Bone marrow (tissue), 2 donors: ENCODE data around the gene ATIC.
"Not testable (repeated sequence)": the region's sequence is repeated elsewhere in the genome, so short reads cannot be mapped to it uniquely, and the experiment has no call there.

ENCODE experiments used
- DNase-seq, 2 donors: peaks; one replicate each; lab custom pipeline; 2025; lab: John Stamatoyannopoulos, UW

Gene ATIC

DNA sequence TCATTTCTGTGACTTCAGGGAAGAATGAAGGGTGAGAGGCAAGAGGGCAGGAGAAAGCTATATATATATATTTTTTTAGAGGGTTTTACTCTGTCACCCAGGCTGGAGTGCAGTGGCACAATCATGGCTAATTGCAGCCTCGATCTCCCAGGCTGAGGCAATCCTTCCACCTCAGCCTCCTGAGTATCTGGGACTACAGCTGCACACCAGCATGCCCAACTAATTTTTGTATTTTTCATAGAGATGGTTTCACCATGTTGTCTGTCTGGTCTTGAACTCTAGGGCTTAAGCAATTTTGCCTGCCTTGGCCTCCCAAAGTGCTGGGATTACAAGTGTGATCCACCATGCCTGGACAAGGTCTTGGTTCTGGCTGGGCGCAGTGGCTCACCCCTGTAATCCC, 3.4 kb downstream of the ATIC start:
- DNase-seq = no peak

DNA sequence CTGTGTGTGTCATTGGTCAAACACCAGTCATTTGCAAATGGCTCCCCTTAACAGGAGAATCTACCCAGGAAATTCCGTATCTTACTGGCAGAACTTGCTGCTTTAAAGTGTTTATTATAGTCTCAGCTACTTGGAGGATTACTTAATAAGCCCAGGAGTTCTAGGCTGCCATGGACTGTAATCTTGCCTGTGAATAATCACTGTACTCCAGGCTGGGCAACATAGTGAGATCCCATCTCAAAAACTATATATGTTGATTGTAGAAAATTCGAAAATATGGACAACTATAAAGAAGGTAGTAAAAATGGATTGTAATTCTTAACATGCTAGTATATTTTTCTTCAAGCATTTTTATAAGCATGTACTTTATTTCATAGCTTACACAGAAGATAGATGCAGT, 4.5 kb downstream of the ATIC start:
- no peak for DNase-seq

DNA sequence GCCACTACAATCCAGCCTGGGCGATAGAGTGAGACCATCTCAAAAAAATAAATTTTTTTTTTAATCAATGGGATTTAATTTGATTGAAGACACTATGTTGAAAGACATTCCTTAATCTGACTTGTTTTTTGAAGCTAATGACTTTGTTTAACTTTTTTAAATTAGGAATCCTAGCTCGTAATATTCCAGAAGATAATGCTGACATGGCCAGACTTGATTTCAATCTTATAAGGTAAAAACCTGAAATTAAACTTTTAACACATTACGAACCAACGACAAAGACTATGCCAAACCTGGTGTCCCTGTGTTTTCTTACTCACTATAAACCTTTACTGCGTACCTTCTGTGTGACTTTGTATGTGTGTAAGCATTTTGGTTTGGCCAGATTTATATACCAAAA, 7.6 kb downstream of the ATIC start:
- no peak for DNase-seq

DNA sequence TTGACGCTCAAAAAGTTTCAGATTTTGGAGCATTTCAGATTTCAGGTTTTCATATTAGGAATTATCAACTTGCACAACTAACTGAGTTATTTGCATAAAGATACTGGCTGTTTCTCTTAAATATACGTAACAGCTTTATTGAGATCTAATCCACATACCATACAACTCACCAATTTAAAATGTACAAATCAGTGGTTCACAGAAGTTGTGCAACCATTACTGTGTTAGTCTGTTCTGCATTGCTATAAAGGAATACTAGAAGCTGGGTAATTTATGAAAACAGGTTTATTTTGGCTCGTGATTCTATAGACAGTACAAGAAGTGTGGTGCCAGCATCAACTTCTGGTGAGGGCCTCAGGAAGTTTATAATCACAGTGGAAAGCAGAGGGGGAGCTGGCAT, 8.2 kb downstream of the ATIC start:
- no peak for DNase-seq

DNA sequence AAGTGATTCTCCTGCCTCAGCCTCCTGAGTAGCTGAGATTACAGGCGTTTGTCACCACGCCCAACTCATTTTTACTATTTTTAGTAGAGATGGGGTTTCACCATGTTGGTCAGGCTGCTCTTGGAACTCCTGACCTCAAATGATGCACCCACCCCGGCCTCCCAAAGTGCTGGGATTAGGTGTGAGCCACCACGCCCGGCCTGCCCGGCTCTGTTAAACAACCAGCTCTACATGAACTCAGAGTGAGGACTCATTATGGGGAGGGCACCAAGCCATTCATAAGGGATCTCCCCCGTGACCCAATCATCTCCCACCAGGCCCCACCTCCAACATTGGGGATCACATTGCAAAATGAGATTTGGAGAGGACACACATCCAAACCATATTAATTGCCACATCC, 8.8 kb downstream of the ATIC start:
- DNase-seq = no peak

DNA sequence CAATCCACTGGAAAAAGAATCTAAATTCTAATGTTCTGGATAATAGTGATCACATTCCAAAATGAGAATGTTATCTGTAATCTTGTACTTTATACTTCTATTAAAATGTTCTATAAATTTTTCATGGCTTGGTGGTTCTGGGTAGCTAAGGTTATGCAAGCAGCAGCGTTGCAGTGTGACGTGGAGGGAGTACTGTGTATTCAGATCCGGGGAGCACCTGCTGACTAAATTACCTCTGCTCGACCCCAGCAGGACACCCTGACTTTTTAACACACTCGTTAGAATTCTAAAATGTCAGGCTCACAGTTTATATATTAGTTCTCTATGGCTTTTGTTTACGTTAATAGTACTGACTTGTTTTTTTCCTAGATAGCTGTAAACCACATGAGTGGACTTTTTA, 13.0 kb downstream of the ATIC start:
- no peak for DNase-seq

DNA sequence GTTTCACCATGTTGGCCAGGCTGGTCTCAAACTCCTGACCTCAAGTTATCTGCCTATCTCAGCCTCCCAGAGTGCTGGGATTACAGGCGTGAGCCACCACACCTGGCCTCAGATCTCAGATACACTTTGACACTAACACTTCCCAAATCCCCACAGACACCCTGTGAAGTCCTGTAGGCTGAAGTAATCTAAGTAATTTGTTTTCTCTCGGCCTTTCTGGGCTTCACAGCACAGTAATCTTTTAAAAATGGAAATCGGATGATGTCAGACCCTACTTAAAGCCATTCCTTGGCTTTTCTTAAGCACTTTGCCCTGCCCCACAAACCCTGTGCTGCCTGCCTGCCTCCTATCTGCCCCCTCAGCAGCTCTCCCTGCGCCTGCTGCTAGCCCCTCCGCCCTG, 16.2 kb downstream of the ATIC start:
- no peak for DNase-seq

DNA sequence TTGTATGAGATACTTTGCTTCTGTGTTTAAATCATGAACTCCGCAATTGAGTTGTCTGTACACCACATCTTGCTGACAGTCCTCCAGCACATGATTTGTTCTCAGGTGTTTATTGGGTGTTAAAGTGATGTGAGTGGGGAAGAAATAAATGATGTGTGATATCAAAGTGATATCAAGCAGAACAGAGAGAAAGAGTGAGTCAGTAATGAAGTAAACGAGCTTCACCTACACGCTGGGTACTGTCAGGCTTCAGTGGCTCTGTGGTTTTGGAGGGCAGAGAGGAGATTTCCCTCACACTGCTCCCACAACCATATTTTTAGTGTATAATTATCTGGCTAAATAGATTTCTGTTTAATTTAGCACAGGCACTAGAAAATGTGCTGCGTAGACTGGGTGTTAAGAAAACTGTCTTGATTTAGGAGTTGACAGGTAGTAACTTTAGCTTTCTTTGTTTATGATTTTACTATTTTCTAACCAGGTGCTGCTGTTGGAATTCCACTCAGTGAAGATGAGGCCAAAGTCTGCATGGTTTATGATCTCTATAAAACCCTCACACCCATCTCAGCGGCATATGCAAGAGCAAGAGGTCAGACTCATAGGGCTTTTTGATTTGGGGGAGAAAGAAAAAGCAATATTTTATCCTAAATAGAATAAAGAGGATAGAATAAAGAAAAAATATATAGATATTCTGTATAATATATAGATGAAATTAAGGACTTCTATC, 21.2 kb downstream of the ATIC start:
- no peak for DNase-seq

DNA sequence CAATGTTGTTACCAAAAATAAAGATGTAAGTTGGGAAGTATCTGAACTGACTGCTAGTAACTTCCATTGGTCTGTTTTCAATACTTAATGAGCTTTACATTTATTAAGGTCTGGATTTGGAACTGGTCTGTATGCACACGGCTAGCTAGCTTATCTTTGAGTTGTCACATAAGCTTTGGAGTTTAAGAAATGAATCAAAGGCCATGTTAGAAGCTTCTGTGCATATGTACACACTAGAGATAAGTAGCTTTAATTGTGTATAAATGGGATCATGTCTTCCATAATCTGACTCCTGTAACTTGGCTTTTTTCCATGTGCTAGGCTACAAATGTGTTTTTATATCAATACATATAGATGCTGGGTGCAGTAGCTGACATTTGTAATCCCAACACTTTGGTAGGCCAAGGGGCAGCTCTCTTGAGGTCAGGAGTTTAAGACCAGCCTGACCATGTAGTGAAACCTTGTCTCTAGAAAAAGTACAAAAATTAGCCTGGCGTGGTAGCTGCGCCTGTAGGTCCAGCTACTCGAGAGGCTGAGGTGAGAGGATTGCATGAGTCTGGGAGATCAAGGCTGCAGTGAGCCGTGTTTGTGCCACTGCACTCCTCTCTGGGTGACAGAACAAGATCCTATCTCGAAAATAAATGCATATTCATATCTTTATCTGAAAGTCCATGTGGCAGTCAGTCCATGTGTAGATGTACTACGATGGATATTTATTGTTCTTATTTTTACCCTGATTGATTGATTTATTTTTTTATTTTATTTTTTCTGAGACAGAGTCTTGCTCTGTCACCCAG, 27.2 kb downstream of the ATIC start:
- DNase-seq = no peak

DNA sequence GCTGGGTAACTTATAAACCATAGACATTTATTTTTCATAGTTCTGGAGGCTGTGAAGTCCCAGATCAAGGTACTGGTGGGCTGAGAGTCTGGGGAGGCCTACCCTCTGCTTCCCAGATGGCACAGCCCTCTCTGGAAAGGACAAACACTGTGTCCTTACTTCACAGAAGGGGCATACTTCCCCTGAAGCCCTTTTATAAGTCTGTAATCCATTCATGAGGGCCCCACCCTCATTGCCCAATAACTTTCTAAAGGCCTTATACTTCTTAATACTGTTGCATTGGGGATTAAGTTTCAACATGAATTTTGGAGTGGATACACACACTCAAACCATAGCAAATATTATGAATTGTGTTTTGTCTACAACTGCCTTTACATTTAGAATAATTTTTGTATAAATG, 36.0 kb downstream of the ATIC start:
- DNase-seq = no peak

DNA sequence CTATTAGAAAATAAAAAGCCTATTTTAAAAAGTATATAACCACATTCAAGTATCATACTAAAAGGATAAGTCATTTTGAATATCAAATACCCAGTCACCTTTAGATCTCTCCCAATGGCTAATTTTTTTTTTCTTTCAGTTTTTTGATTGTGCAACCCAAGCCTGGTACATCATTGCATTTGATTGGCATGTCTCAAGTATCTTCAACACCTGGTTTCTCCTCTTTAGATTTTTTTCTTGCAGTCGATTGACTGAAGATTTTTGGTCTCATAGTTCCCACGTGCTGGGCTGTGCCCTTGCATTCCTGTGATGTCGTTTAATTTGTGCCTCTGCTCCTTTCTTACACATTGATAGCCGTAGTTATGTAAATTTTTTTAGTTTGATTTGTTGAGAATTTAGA, 40.7 kb downstream of the ATIC start:
- no peak for DNase-seq

DNA sequence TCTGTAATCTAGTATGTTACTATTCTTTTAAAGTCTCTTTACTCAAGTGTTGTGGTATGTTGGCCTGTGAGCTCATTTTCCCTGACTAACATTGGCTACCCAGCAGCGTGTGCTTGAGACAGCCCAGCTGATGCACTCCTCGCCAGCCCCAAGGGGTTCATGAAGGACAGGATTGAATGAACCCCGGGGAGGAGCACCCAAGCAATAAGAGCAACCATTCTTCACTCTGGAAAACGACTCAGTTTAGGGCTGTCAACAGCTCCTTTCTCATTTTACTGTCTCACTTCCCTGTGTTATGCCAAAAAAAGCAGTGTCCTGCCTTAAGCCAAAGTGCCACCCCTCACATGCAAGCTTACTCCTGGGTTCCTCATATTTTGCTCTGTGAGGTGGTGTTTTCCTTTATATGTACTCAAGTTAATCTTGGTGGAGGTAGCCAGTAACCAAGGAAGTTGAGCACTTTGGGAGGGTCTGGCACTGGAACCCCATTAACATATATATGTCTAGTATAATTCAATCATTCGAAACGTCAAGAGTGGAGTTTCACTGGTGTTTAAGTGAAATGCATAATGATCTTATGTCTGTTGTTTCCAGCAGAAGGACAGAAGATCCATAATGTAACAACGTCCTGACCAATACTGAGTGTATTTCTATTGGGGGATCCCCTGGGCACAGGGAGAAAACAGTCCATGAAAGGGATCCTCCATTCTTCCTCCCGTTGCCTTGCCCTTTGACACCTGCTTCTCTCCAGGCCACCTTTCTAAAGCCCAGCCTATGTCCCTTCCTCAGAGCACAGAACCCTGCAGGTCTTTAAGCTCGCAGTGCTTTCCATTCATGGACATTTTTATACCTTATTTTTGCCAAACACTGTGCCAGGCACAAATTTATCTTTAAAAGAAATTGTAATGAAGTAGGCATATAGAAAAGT, 43.2 kb downstream of the ATIC start:
- no peak for DNase-seq

DNA sequence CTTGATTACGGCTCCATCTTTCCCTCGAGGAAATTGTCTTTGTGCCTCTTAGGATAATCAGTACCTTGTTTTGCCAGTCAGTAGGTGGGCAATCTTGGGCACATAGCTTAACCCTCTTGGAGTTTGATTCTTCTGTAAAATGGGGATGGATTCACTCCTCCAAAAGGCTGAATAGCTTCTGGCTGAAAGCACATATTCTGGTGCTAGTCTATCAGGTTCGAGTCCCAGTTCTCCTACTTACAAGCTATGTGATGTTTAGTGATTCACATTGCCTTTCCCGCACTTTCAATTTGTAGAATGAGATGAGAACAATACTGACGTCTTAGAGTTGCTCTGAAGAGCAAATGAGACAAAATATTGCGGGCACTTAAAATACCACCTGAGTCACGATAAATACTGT, 43.9 kb downstream of the ATIC start:
- no peak for DNase-seq

DNA sequence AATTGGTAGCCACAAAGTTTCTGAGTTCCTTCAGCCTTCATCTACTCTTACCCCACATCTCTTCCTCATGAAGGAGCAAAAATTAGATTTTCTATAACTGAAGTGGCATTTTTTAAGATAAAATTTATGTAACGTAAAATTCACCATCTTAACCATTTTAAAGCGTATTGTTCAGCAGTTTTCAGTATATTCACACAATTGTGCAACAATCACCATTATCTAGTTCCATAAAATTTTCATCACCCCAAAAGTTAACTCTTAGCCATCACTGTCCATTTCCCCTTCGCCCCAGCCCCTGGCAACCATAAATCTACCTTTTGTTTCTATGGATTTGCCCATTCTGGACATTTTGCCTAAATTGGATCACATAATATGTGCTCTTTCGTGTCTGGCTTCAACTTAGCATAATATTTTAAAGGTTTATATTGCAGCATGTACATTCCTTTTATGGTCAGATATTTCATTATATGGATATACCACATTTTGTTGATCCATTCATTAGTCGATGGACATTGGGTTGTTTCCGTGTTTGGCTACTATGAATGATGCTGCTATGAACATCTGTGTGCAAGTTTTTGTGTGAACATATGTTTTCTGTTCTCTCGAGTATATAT, 44.6 kb downstream of the ATIC start:
- no peak for DNase-seq

DNA sequence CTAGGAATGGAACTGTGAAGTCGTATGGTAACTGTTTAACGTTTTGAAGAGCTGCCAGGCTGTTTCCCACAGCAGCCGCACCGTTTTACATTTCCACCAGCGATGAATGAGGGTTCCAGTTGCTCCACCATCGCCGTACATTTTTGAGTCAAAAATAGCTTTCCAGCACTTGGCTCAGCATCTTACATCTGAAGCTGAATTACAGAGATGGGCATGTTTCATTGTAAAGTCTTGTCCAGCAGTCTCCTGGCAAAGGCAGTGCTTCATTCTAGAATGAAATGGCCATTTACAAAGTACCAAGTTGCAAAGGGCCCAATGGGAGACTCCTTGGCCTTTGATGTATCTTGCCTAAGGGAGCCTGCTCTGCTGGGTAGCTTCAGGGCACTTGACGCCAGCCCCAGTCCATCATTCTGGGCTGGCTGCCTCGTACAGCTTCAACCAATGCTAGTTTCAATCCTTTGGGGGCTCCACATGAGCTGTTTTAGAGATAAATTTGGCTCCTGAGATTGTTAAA, 45.1 kb downstream of the ATIC start:
- no peak for DNase-seq

DNA sequence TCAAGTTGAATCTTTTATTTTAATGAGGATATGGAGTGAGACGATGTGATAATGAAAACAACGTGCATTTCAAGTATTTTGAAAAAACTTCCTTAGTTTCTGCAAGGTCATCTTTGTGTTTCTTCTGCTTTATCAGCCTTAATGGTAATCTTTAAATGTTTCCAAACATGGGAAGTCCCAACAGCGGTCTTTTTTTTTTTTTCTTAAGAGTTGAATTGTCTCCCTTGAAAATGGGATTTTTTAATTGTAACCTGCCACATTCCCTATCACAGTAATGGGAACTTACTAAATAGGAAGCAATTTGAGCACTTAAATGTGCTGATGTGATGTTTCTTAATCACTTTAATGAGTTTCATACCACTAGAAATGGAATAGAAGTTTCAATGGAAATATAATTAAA, 45.8 kb downstream of the ATIC start:
- DNase-seq = no peak

DNA sequence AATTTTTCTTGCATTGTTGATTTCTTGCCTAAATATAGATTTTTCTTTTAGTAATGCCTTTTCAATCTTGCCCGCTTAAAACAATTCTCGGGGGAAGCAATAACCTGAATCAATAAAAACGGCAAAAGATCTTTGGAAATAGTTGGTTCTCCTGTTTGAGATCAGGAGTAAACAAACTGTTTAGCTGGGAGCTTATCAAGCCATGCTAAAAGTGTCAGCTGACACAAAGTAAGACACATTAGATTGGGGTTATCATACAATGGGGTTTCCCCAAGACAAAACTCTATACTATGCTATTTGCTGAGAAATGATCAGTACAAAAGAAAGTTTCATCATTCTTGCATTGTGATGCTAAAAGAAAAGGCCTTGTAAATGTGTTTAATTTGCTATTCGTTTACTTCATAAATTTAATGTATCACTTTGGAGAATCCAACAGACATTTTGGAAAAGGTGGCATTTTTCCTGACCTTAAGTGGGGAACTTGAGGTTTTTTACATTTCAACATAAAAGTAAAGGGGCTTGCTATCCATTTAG, 46.5 kb downstream of the ATIC start:
- DNase-seq = no peak

DNA sequence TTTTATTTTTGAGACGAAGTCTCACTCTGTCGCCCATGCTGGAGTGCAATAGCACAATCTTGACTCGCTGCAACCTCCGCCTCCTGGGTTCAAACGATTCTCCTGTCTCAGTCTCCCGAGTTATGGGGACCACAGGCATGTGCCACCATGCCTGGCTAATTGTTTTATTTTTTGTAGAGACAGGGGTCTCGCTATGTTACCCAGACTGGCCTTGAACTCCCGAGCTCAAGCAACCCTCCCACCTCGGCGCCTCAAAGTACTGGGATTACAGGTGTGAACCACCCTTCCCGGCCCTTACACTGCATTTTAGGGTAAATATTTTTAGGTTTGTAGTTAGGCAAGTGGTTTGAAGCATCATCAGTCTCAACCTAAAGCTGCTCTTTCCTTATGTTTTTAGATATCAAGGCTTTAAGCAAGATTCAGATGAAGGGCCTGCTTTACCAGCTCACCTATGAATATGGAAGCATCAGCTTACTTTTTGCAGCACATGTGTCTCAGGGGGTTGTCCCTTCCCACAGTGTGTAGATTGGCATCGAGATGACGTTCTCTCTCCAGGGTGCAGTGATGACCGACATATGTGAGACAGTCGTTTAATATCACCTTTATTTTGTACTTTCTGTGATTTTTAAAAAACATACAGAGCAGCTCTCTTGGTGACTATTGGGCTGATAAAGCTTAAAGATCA, 47.2 kb downstream of the ATIC start:
- DNase-seq = no peak

DNA sequence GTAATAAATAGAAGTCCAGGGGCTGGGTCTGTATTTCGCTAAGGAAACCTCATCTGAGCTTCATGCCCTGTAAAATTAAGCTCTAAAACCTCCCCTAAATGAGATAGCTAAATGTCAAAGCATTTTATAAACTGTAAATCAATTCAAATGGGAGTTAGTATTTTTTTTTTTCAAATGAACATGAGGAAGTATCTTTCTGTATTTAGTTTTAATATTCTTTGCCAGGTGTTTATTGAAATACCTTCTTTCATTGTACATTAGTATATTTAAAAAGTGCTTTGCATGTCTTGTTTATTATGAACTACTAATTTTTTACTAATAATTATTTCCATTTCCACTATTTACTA, 47.7 kb downstream of the ATIC start:
- no peak for DNase-seq

DNA sequence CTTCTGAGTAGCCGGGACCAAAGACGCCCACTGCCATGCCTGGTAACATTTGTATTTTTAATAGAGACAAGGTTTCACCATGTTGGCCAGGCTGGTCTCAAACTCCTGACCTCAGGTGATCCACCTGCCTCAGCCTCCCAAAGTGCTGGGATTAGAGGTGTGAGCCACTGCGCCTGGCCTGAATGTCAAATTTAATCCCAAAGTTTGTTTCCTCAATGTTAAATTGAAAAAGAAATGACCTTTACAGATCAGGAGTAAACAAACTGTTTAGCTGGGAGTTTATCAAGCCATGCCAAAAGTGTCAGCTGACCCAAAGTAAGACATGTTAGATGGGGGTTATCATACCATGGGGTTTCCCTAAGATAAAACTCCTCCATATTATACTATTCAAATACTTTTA, 48.2 kb downstream of the ATIC start:
- DNase-seq = not testable (repeated sequence)

DNA sequence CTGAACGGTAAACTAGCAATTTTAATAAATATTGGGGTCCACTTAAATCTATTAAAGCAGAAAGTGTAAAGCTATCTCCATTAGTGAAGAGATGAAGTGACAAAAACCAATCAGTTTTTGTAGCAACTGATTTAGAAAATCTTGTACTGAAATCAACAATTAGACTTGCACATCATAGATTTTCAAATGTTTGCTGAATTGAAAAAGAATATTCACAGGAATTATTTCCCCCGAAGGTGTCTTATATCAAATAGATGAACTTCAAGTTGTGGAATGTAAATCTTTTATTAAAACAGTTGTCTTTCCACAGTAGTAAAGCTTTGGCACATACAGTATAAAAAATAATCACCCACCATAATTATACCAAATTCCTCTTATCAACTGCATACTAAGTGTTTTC, 48.7 kb downstream of the ATIC start:
- DNase-seq = no peak
